SK-N-SH (cell line): ENCODE measurements around the gene ICAM5. TPM values are rescaled to one million over a fixed set of nuclear protein-coding genes. Genes with fewer than 3 reads are reported as not detected.
A peak's percentile ranks its signal among the peaks of the same experiment; 100 is the strongest.

Experiments used
- CTCF ChIA-PET: fragments of 300-600, 350-600 bp; formaldehyde crosslinking; extraction: SDS; loops from one replicate; lab custom pipeline; 2021; lab: Yijun Ruan, JAX
- POLR2A ChIA-PET: fragments of 350-600 bp; sonication (Branson Sonifier 250); formaldehyde crosslinking; extraction: SDS; loops from one replicate; lab custom pipeline; 2020; ENCODE audit warnings: antibody characterized with exemption, inconsistent platforms; lab: Yijun Ruan, JAX
- DNase-seq: peaks from one replicate; pipeline ENCODE4 v3.0.0; 2012
- H2AFZ ChIP-seq: fragments of 200-600 bp; sonication (generic); 2 replicates; pipeline ENCODE4 v1.8.1; 2016; ENCODE audit warnings: antibody characterized with exemption, mild to moderate bottlenecking, low read depth
- H3F3A ChIP-seq: fragments of 200-600 bp; sonication (generic); replicated peaks from 2 replicates; pipeline ENCODE3; 2016; ENCODE audit warnings: antibody characterized with exemption, mild to moderate bottlenecking; ENCODE audit not compliant: insufficient read depth
- H3K27ac ChIP-seq, 2 experiments: fragments of 200-500 bp in 1 of 2; fragments of 200-600 bp in 1 of 2; sonication (Bioruptor generic) in 1 of 2; sonication (generic), shearing (Covaris generic) in 1 of 2; 2 replicates each; pipeline versions ENCODE4 v1.5.1 to v1.6.1; 2014 to 2016; ENCODE audit warnings: low read depth in 2 of 2, inconsistent platforms in 1 of 2, low read length in 1 of 2, mild to moderate bottlenecking in 1 of 2, mixed read lengths in 1 of 2
- H3K27me3 ChIP-seq: fragments of 200-600 bp; sonication (generic), shearing (Covaris generic); 2 replicates; pipeline ENCODE4 v1.6.1; 2016; ENCODE audit warnings: mixed run types; ENCODE audit not compliant: insufficient read depth
- H3K36me3 ChIP-seq, 2 experiments: fragments of 200-500 bp in 1 of 2; fragments of 200-600 bp in 1 of 2; sonication (Bioruptor generic) in 1 of 2; sonication (generic) in 1 of 2; replicated peaks in 1 of 2; 2 replicates each; pipeline versions ENCODE3 to v1.5.1; 2014 to 2016; ENCODE audit warnings: low read length in 1 of 2, mild to moderate bottlenecking in 1 of 2; ENCODE audit not compliant: insufficient read depth in 2 of 2, control insufficient read depth in 1 of 2
- H3K4me1 ChIP-seq, 2 experiments: fragments of 200-500 bp in 1 of 2; fragments of 200-600 bp in 1 of 2; sonication (Bioruptor generic) in 1 of 2; sonication (generic), shearing (Covaris generic) in 1 of 2; 2 replicates each; pipeline versions ENCODE4 v1.5.1 to v1.6.1; 2014 to 2016; ENCODE audit warnings: low read depth in 1 of 2, low read length in 1 of 2, mixed run types in 1 of 2; ENCODE audit not compliant: insufficient read depth in 2 of 2, control insufficient read depth in 1 of 2
- H3K4me2 ChIP-seq: fragments of 200-600 bp; sonication (generic), shearing (Covaris generic); 2 replicates; pipeline ENCODE4 v1.6.1; 2017; ENCODE audit warnings: mixed run types
- H3K4me3 ChIP-seq, 2 experiments: fragments of 200-500 bp in 1 of 2; fragments of 200-600 bp in 1 of 2; sonication (Bioruptor generic) in 1 of 2; sonication (generic), shearing (Covaris generic) in 1 of 2; 2 replicates each; pipeline versions ENCODE4 v1.5.1 to v1.8.1; 2014 to 2016; ENCODE audit warnings: low read depth in 2 of 2, inconsistent platforms in 1 of 2, low read length in 1 of 2, mild to moderate bottlenecking in 1 of 2, mixed read lengths in 1 of 2, moderate library complexity in 1 of 2
- H3K79me2 ChIP-seq: fragments of 200-600 bp; sonication (generic); 2 replicates; pipeline ENCODE4 v1.8.1; 2017; ENCODE audit warnings: mild to moderate bottlenecking; ENCODE audit not compliant: insufficient read depth
- H3K9ac ChIP-seq: fragments of 200-600 bp; sonication (generic); 2 replicates; pipeline ENCODE4 v1.6.1; 2017; ENCODE audit warnings: mixed run types
- H3K9me2 ChIP-seq: fragments of 200-600 bp; sonication (generic); 2 replicates; pipeline ENCODE4 v1.6.1; 2017; ENCODE audit warnings: mixed run types
- H3K9me3 ChIP-seq: fragments of 200-600 bp; sonication (generic); 2 replicates; pipeline ENCODE4 v1.6.1; 2017; ENCODE audit warnings: mixed run types, mild to moderate bottlenecking, moderate library complexity
- H4K20me1 ChIP-seq: fragments of 200-600 bp; sonication (generic); 2 replicates; pipeline ENCODE4 v1.6.1; 2017; ENCODE audit warnings: mild to moderate bottlenecking, mixed run types; ENCODE audit not compliant: insufficient read depth
- CHD2 ChIP-seq: fragments of 150-350 bp; IDR thresholded peaks from 2 replicates; pipeline ENCODE4 v1.6.1; 2018; ENCODE audit warnings: low read length; ENCODE audit not compliant: partially characterized antibody
- FOXM1 ChIP-seq: IDR thresholded peaks from 2 replicates; pipeline ENCODE4 v1.4.0; 2012; ENCODE audit warnings: low read depth, mild to moderate bottlenecking
- GABPA ChIP-seq: IDR thresholded peaks from 2 replicates; pipeline ENCODE4 v1.4.0; 2012; ENCODE audit warnings: low read depth, mild to moderate bottlenecking
- MEF2A ChIP-seq: IDR thresholded peaks from 2 replicates; pipeline ENCODE4 v1.4.0; 2012; ENCODE audit warnings: low read depth, borderline replicate concordance
- MXI1 ChIP-seq: IDR thresholded peaks from 2 replicates; pipeline ENCODE4 v1.6.1; 2012; ENCODE audit warnings: mild to moderate bottlenecking, low read depth, low read length, improper control_type of control experiment
- NFIC ChIP-seq: IDR thresholded peaks from 2 replicates; pipeline ENCODE4 v1.4.0; 2012; ENCODE audit warnings: borderline replicate concordance
- RFX5 ChIP-seq: IDR thresholded peaks from 2 replicates; pipeline ENCODE4 v1.6.1; 2012; ENCODE audit warnings: mild to moderate bottlenecking, improper control_type of control experiment, low read length
- WGBS: methylation state at CpG from one replicate; pipeline ENCODE4 v1.1.6; 2017; ENCODE audit warnings: low lambda C conversion rate; 5-methylcytosine and 5-hydroxymethylcytosine counted together
- polyA plus RNA-seq, 3 experiments: library from polyadenylated mRNA; depleted of rRNA; stranded (reverse); fragments of >200 nt; gene quantifications; 2 replicates each; pipeline ENCODE4 v1.2.3, GENCODE V29; 2012
- TF ChIP-seq, protein P1 (sequence below): IDR thresholded peaks from 2 replicates; pipeline ENCODE4; 2012
- TF ChIP-seq, protein P2 (sequence below): IDR thresholded peaks from 2 replicates; pipeline ENCODE4 v1.4.0; 2012; ENCODE audit warnings: low read depth
- TF ChIP-seq, protein P3 (sequence below): IDR thresholded peaks from 2 replicates; pipeline ENCODE4 v1.4.0; 2012; ENCODE audit warnings: low read depth, borderline replicate concordance
- TF ChIP-seq, protein P4 (sequence below): fragments of 150-350 bp; IDR thresholded peaks from 2 replicates; pipeline ENCODE4 v1.6.1; 2016; ENCODE audit warnings: mild to moderate bottlenecking, low read depth, low read length
- TF ChIP-seq, protein P5 (sequence below): IDR thresholded peaks from 2 replicates; pipeline ENCODE4 v1.6.1; 2012; ENCODE audit warnings: mild to moderate bottlenecking, low read depth, low read length, moderate library complexity
- TF ChIP-seq, protein P6 (sequence below): fragments of 200-600 bp; sonication (generic); IDR thresholded peaks from 2 replicates; pipeline ENCODE4 v1.6.1; 2017; ENCODE audit warnings: antibody characterized with exemption, mild to moderate bottlenecking, moderate library complexity

The ICAM5 gene
- polyA plus RNA-seq, 1 of the 3 experiments (the other 2 are of a cell fraction), result 5.2 TPM

DNA sequence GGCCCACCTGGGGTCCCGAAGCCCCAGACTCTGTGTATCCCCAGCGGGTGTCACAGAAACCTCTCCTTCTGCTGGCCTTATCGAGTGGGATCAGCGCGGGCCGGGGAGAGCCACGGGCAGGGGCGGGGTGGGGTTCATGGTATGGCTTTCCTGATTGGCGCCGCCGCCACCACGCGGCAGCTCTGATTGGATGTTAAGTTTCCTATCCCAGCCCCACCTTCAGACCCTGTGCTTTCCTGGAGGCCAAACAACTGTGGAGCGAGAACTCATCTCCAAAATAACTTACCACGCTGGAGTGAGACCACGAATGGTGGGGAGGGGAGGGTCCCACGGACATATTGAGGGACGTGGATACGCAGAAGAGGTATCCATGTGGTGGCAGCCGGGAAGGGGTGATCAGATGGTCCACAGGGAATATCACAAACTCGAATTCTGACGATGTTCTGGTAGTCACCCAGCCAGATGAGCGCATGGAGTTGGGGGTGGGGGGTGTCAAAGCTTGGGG, 1.0 kb upstream of the ICAM5 start:
- peak; percentile 83 for DNase-seq
- H3K27me3 ChIP-seq, result no peaks in the 10 kb centered on the region; the same call in 1 of the 2 replicates
- CTCF ChIA-PET, result interaction anchor here (1.2 to 7.4 kb wide), 9 partner anchors 10 to 128 kb away, joined by 3 to 65 read pairs (median 9); partner anchors contain the start of genes CDC37 and ICAM1

DNA sequence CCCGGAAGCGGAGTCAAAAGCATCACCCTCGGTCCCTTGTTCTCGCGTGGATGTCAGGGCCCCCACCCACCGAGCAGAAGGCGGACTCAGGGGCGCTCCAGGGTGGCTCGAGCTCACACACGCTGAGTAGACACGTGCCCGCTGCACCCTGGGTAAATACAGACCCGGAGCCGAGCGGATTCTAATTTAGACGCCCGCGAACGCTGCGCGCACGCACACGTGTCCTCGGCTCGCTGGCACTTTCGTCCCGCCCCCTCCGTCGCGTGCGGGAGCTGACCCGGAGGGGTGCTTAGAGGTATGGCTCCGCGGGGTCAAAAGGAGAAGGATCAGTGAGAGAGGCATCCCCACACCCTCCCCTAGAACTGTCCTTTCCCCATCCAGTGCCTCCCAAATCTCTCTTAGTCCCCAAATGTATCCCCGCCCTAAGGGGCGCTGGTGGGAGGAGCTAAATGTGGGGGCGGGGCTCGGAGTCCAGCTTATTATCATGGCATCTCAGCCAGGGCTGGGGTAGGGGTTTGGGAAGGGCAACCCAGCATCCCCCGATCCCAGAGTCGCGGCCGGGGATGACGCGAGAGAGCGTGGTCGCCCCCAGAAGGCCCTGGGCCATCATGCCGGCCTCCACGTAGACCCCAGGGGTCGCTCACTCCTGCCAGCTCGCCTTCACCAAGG, 451 bp upstream of the ICAM5 start:
- Histone ChIP-seq H3K36me3 (no peaks in the 10 kb centered on the region), H3K4me2 (peak overlapping the region; percentile 98), H3K79me2 (no peaks in the 10 kb centered on the region), H2AFZ (peak overlapping the region; percentile 91), H3F3A (peaks cover 6% of the 10 kb centered on the region), H3K27me3 (no peaks in the 10 kb centered on the region; the same call in 1 of the 2 replicates), H4K20me1 (no peaks in the 10 kb centered on the region), H3K9me3 (no peaks in the 10 kb centered on the region), H3K9me2 (no peaks in the 10 kb centered on the region), H3K9ac (no peak overlapping the region), H3K4me3 (peak overlapping the region; percentile 37 to 77), H3K4me1 (peaks cover 0 to 39% of the 10 kb centered on the region in 2 experiments; a peak in 1 of 4 replicates), H3K27ac (no peak overlapping the region)
- CTCF ChIA-PET, result interaction anchor here (0.6 to 7.4 kb wide), 11 partner anchors 10 to 128 kb away, joined by 3 to 65 read pairs (median 6); partner anchors contain the start of genes CDC37 and ICAM1
- POLR2A ChIA-PET, result interaction anchor here (1.2 to 1.4 kb wide), 2 partner anchors 11 to 13 kb away, joined by 3 to 4 read pairs; no protein-coding TSS in a partner anchor
- DNase-seq, result peak; percentile 68
- WGBS, result 3% methylated on average over 23 of the region's 50 CpGs
- TF ChIP-seq FOXM1, result no peak
- peak; percentile 58 for TF ChIP-seq MXI1
- no peak for TF ChIP-seq CHD2
- no peak for TF ChIP-seq NFIC
- TF ChIP-seq, protein P1, sequence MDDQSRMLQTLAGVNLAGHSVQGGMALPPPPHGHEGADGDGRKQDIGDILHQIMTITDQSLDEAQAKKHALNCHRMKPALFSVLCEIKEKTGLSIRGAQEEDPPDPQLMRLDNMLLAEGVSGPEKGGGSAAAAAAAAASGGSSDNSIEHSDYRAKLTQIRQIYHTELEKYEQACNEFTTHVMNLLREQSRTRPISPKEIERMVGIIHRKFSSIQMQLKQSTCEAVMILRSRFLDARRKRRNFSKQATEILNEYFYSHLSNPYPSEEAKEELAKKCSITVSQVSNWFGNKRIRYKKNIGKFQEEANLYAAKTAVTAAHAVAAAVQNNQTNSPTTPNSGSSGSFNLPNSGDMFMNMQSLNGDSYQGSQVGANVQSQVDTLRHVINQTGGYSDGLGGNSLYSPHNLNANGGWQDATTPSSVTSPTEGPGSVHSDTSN, result no peak
- TF ChIP-seq, protein P2, sequence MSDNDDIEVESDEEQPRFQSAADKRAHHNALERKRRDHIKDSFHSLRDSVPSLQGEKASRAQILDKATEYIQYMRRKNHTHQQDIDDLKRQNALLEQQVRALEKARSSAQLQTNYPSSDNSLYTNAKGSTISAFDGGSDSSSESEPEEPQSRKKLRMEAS, result peak; percentile 83
- TF ChIP-seq, protein P3, sequence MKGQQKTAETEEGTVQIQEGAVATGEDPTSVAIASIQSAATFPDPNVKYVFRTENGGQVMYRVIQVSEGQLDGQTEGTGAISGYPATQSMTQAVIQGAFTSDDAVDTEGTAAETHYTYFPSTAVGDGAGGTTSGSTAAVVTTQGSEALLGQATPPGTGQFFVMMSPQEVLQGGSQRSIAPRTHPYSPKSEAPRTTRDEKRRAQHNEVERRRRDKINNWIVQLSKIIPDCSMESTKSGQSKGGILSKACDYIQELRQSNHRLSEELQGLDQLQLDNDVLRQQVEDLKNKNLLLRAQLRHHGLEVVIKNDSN, result peak; percentile 45; the same call in 1 of the 2 replicates
- TF ChIP-seq, protein P4, sequence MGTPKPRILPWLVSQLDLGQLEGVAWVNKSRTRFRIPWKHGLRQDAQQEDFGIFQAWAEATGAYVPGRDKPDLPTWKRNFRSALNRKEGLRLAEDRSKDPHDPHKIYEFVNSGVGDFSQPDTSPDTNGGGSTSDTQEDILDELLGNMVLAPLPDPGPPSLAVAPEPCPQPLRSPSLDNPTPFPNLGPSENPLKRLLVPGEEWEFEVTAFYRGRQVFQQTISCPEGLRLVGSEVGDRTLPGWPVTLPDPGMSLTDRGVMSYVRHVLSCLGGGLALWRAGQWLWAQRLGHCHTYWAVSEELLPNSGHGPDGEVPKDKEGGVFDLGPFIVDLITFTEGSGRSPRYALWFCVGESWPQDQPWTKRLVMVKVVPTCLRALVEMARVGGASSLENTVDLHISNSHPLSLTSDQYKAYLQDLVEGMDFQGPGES, result no peak
- TF ChIP-seq GABPA, result no peak
- TF ChIP-seq, protein P5, sequence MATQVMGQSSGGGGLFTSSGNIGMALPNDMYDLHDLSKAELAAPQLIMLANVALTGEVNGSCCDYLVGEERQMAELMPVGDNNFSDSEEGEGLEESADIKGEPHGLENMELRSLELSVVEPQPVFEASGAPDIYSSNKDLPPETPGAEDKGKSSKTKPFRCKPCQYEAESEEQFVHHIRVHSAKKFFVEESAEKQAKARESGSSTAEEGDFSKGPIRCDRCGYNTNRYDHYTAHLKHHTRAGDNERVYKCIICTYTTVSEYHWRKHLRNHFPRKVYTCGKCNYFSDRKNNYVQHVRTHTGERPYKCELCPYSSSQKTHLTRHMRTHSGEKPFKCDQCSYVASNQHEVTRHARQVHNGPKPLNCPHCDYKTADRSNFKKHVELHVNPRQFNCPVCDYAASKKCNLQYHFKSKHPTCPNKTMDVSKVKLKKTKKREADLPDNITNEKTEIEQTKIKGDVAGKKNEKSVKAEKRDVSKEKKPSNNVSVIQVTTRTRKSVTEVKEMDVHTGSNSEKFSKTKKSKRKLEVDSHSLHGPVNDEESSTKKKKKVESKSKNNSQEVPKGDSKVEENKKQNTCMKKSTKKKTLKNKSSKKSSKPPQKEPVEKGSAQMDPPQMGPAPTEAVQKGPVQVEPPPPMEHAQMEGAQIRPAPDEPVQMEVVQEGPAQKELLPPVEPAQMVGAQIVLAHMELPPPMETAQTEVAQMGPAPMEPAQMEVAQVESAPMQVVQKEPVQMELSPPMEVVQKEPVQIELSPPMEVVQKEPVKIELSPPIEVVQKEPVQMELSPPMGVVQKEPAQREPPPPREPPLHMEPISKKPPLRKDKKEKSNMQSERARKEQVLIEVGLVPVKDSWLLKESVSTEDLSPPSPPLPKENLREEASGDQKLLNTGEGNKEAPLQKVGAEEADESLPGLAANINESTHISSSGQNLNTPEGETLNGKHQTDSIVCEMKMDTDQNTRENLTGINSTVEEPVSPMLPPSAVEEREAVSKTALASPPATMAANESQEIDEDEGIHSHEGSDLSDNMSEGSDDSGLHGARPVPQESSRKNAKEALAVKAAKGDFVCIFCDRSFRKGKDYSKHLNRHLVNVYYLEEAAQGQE, result no peak
- TF ChIP-seq MEF2A, result no peak

More for the DNA sequence above, 1.0 kb upstream of the ICAM5 start:
- peak overlapping the region; percentile 91; the same call in 1 of the 2 replicates for H2AFZ ChIP-seq
- H3K9me2 ChIP-seq, result no peaks in the 10 kb centered on the region
- no peak overlapping the region for H3K27ac ChIP-seq
- no peaks in the 10 kb centered on the region for H4K20me1 ChIP-seq
- no peaks in the 10 kb centered on the region for H3K79me2 ChIP-seq
- H3K4me3 ChIP-seq, result peak overlapping the region; percentile 37 to 77
- H3K9ac ChIP-seq, result no peak overlapping the region
- peaks cover 6% of the 10 kb centered on the region for H3F3A ChIP-seq
- H3K4me1 ChIP-seq, result peaks cover 0 to 39% of the 10 kb centered on the region in 2 experiments; a peak in 1 of 4 replicates
- POLR2A ChIA-PET, result interaction anchor here (1.2 to 1.4 kb wide), 2 partner anchors 11 to 13 kb away, joined by 3 to 4 read pairs; no protein-coding TSS in a partner anchor
- H3K36me3 ChIP-seq, result no peaks in the 10 kb centered on the region
- no peaks in the 10 kb centered on the region for H3K9me3 ChIP-seq
- peak overlapping the region; percentile 98 for H3K4me2 ChIP-seq
- TF ChIP-seq RFX5, result 0 out of 2 replicates have a peak, but pooled peaks have one; percentile 11
- TF ChIP-seq, protein P6, sequence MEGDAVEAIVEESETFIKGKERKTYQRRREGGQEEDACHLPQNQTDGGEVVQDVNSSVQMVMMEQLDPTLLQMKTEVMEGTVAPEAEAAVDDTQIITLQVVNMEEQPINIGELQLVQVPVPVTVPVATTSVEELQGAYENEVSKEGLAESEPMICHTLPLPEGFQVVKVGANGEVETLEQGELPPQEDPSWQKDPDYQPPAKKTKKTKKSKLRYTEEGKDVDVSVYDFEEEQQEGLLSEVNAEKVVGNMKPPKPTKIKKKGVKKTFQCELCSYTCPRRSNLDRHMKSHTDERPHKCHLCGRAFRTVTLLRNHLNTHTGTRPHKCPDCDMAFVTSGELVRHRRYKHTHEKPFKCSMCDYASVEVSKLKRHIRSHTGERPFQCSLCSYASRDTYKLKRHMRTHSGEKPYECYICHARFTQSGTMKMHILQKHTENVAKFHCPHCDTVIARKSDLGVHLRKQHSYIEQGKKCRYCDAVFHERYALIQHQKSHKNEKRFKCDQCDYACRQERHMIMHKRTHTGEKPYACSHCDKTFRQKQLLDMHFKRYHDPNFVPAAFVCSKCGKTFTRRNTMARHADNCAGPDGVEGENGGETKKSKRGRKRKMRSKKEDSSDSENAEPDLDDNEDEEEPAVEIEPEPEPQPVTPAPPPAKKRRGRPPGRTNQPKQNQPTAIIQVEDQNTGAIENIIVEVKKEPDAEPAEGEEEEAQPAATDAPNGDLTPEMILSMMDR, result no peak
- WGBS, result 0% methylated on average over 10 of the region's 23 CpGs
